Endometrial microvascular endothelial cells (primary cell): ENCODE results near the gene RAD21L1. TPM values are rescaled to one million over a fixed set of nuclear protein-coding genes. Genes with fewer than 3 reads are reported as not detected.

Experiments
- in situ Hi-C: cut with HindIII; loops from 2 replicates; pipeline ENCODE4 v1.10.0; 2017; ENCODE audit warnings: low sequenced_read_pairs, low pct_unique_long_range_greater_than_20kb; ENCODE audit errors: inconsistent ontology term
- total RNA-seq: library from RNA; depleted of rRNA; stranded (reverse); fragments of >200 nt; gene quantifications from one replicate; pipeline ENCODE4 v1.2.3, GENCODE V29; 2015; ENCODE audit errors: inconsistent ontology term

The RAD21L1 gene
- total RNA-seq, result not detected

- in situ Hi-C loops, result no loop called here
Observed at GRCh38 chr20:1225783-1226654, at the start of gene RAD21L1. Gene RAD21L1, plus strand, starts transcription at chr20:1226044. Its CDS starts 2,410 bp downstream, at chr20:1228454.

- in situ Hi-C loops, result no loop called here
Observed at GRCh38 chr20:1177680-1178079, 48.2 kb upstream of the RAD21L1 start.

- in situ Hi-C loops, result no loop called here
Observed at GRCh38 chr20:1178103-1178502, 47.7 kb upstream of the RAD21L1 start.

GRCh38 chr20:1178623-1179022, 47.2 kb upstream of the RAD21L1 start:
- in situ Hi-C loops, result no loop called here

- in situ Hi-C loops, result no loop called here
Observed at GRCh38 chr20:1180949-1181348, 44.9 kb upstream of the RAD21L1 start.

GRCh38 chr20:1182106-1182505, 43.7 kb upstream of the RAD21L1 start:
- in situ Hi-C loops, result no loop called here

GRCh38 chr20:1183153-1183552, 42.7 kb upstream of the RAD21L1 start:
- in situ Hi-C loops, result no loop called here

GRCh38 chr20:1184260-1184637, 41.6 kb upstream of the RAD21L1 start:
- in situ Hi-C loops, result no loop called here

- in situ Hi-C loops, result no loop called here
Observed at GRCh38 chr20:1184638-1185315, 41.1 kb upstream of the RAD21L1 start, which contains the start of gene TMEM74B. Gene TMEM74B, minus strand, starts transcription at chr20:1184981. Its CDS starts 1,180 bp downstream, at chr20:1183801.

- in situ Hi-C loops, result no loop called here
Observed at GRCh38 chr20:1185316-1185741, 40.5 kb upstream of the RAD21L1 start.

GRCh38 chr20:1185790-1186334, 40.0 kb upstream of the RAD21L1 start:
- in situ Hi-C loops, result no loop called here

GRCh38 chr20:1186367-1186991, 39.4 kb upstream of the RAD21L1 start:
- in situ Hi-C loops, result no loop called here

- in situ Hi-C loops, result no loop called here
Observed at GRCh38 chr20:1187605-1188171, 38.2 kb upstream of the RAD21L1 start.

- in situ Hi-C loops, result no loop called here
Observed at GRCh38 chr20:1188347-1188746, 37.5 kb upstream of the RAD21L1 start.

GRCh38 chr20:1189827-1190226, 36.0 kb upstream of the RAD21L1 start:
- in situ Hi-C loops, result no loop called here

GRCh38 chr20:1190847-1191246, 35.0 kb upstream of the RAD21L1 start:
- in situ Hi-C loops, result no loop called here

- in situ Hi-C loops, result no loop called here
Observed at GRCh38 chr20:1191299-1191698, 34.5 kb upstream of the RAD21L1 start.

- in situ Hi-C loops, result no loop called here
Observed at GRCh38 chr20:1195226-1195625, 30.6 kb upstream of the RAD21L1 start.

GRCh38 chr20:1196634-1197033, 29.2 kb upstream of the RAD21L1 start:
- in situ Hi-C loops, result no loop called here
